GM12878 (cell line): ENCODE measurements around the gene ATP6V0A4. TPM values are rescaled to one million over a fixed set of nuclear protein-coding genes. Genes with fewer than 3 reads are reported as not detected.
A peak's percentile ranks its signal among the peaks of the same experiment; 100 is the strongest.

Experiments used
- ATAC-seq: fragments of 200-7000 bp; cut with Tn5 transposase; 3 replicates; pipeline ENCODE4 v1.9.1; 2020; ENCODE audit warnings: mild to moderate bottlenecking, moderate library complexity
- BruUV-seq: library from RNA; stranded (reverse); fragments of 400-500 nt; replicated peaks from 2 replicates; lab custom pipeline; 2021; lab: Mats Ljungman, UMichigan
- CTCF ChIA-PET: fragments of 300-600 bp; sonication (Branson Sonifier 250); formaldehyde crosslinking; extraction: SDS; loops from one replicate; lab custom pipeline; 2021; ENCODE audit warnings: inconsistent platforms; lab: Yijun Ruan, JAX
- POLR2A ChIA-PET: fragments of 350-600 bp; formaldehyde crosslinking; extraction: SDS; loops from one replicate; lab custom pipeline; 2021; ENCODE audit warnings: inconsistent platforms; lab: Charles Lee
- RAD21 ChIA-PET: fragments of 300-600 bp; sonication (Branson Sonifier 250); formaldehyde crosslinking; loops from one replicate; lab custom pipeline; 2023; ENCODE audit warnings: antibody characterized with exemption; ENCODE audit not compliant: unreplicated experiment; lab: Charles Lee
- SMC1A ChIA-PET: fragments of 300-600 bp; sonication (Branson Sonifier 250); formaldehyde crosslinking; loops from one replicate; lab custom pipeline; 2023; ENCODE audit not compliant: unreplicated experiment, uncharacterized antibody; lab: Charles Lee
- DNase-seq: peaks from one replicate; pipeline ENCODE4 v3.0.0-alpha.2; 2011; ENCODE audit warnings: low read depth, low spot score
- FAIRE-seq: peaks from 3 replicates; lab custom pipeline; 2011; peaks lifted over from hg19 to GRCh38; lab: Jason Lieb, UNC
- H2AFZ ChIP-seq: 2 replicates; pipeline ENCODE4 v1.6.0; 2011; ENCODE audit warnings: low read depth, low read length, control low read depth; ENCODE audit not compliant: control insufficient read depth
- H3K27ac ChIP-seq: 2 replicates; pipeline ENCODE4 v1.5.1; 2011; ENCODE audit warnings: control low read depth; ENCODE audit not compliant: control insufficient read depth, insufficient read depth
- H3K27me3 ChIP-seq, 2 experiments: replicated peaks in 1 of 2; 2 replicates each; pipeline versions ENCODE4 v1.6.0 to v1.6.1; 2011; ENCODE audit warnings: low read length in 1 of 2; ENCODE audit not compliant: control insufficient read depth in 2 of 2, insufficient read depth in 2 of 2
- H3K36me3 ChIP-seq, 2 experiments: 2 replicates each; pipeline ENCODE4 v1.5.1; 2011; ENCODE audit warnings: low read length in 1 of 2; ENCODE audit not compliant: control insufficient read depth in 2 of 2, insufficient read depth in 2 of 2
- H3K4me1 ChIP-seq: 2 replicates; pipeline ENCODE4 v1.6.1; 2011; ENCODE audit warnings: mild to moderate bottlenecking, low read length, moderate library complexity, mixed read lengths; ENCODE audit not compliant: control insufficient read depth, insufficient read depth
- H3K4me2 ChIP-seq: 2 replicates; pipeline ENCODE4 v1.6.0; 2011; ENCODE audit warnings: control low read depth; ENCODE audit not compliant: control insufficient read depth, insufficient read depth
- H3K4me3 ChIP-seq: fragments of 200-600 bp; sonication (generic); 2 replicates; pipeline ENCODE4 v1.5.1; 2016
- H3K79me2 ChIP-seq: 2 replicates; pipeline ENCODE4 v1.6.0; 2011; ENCODE audit warnings: low read length; ENCODE audit not compliant: control insufficient read depth, insufficient read depth
- H3K9ac ChIP-seq: 2 replicates; pipeline ENCODE4 v1.8.0; 2011; ENCODE audit warnings: low read length, control low read depth, mixed read lengths; ENCODE audit not compliant: control insufficient read depth, insufficient read depth
- H3K9me3 ChIP-seq: replicated peaks from 3 replicates; pipeline ENCODE4 v1.5.1; 2011; ENCODE audit warnings: mild to moderate bottlenecking, low read length; ENCODE audit not compliant: control insufficient read depth, insufficient read depth
- H4K20me1 ChIP-seq: 2 replicates; pipeline ENCODE4 v1.6.0; 2011; ENCODE audit not compliant: control insufficient read depth, insufficient read depth
- ATF3 ChIP-seq: IDR thresholded peaks from 2 replicates; pipeline ENCODE4 v1.6.1; 2011; ENCODE audit warnings: low read depth, mild to moderate bottlenecking, low read length, moderate library complexity, borderline replicate concordance; ENCODE audit errors: extremely low read depth
- BHLHE40 ChIP-seq, 2 experiments: fragments of 450-650 bp in 1 of 2; IDR thresholded peaks; 2 replicates each; pipeline ENCODE4 v1.6.1; 2011 to 2017; ENCODE audit warnings: low read depth in 2 of 2, borderline replicate concordance in 1 of 2, improper control_type of control experiment in 1 of 2, low read length in 1 of 2, mild to moderate bottlenecking in 1 of 2
- CEBPZ ChIP-seq: fragments of 150-350 bp; IDR thresholded peaks from 2 replicates; pipeline ENCODE4 v1.6.1; 2016; ENCODE audit warnings: low read depth, low read length
- LARP7 ChIP-seq: fragments of 450-650 bp; IDR thresholded peaks from 2 replicates; pipeline ENCODE4 v1.6.1; 2017; ENCODE audit warnings: mild to moderate bottlenecking
- MXI1 ChIP-seq: fragments of 150-350 bp; IDR thresholded peaks from 2 replicates; pipeline ENCODE4 v1.6.1; 2011; ENCODE audit warnings: low read depth, mild to moderate bottlenecking, inconsistent platforms, low read length, improper control_type of control experiment
- NR2F1 ChIP-seq: fragments of 450-650 bp; conservative IDR thresholded peaks from 2 replicates; pipeline ENCODE4 v1.6.1; 2017; ENCODE audit warnings: mild to moderate bottlenecking
- PAX8 ChIP-seq: fragments of 450-650 bp; IDR thresholded peaks from 2 replicates; pipeline ENCODE4 v1.6.1; 2017; ENCODE audit warnings: mild to moderate bottlenecking, moderate library complexity
- POLR2AphosphoS2 ChIP-seq: IDR thresholded peaks from 2 replicates; pipeline ENCODE4 v1.6.1; 2011; ENCODE audit warnings: low read depth, mild to moderate bottlenecking, low read length, improper control_type of control experiment, moderate library complexity
- SUPT20H ChIP-seq: IDR thresholded peaks from 2 replicates; pipeline ENCODE4 v1.6.1; 2011; ENCODE audit warnings: low read depth, mild to moderate bottlenecking, low read length, moderate library complexity, borderline replicate concordance; ENCODE audit not compliant: control insufficient read depth
- ZBED1 ChIP-seq: IDR thresholded peaks from 2 replicates; pipeline ENCODE4 v1.6.1; 2016; ENCODE audit warnings: borderline replicate concordance
- ZNF687 ChIP-seq: fragments of 450-650 bp; IDR thresholded peaks from 2 replicates; pipeline ENCODE4 v1.6.1; 2017; ENCODE audit warnings: mild to moderate bottlenecking, moderate library complexity
- ZZZ3 ChIP-seq: IDR thresholded peaks from 2 replicates; pipeline ENCODE4 v1.6.1; 2011; ENCODE audit warnings: low read depth; ENCODE audit not compliant: control insufficient read depth, insufficient read length
- WGBS: methylation state at CpG from one replicate; pipeline ENCODE4 v1.1.6; 2016; ENCODE audit warnings: low lambda C conversion rate; ENCODE audit not compliant: insufficient replicate concordance, insufficient coverage; ENCODE audit errors: missing lambda C conversion rate; 5-methylcytosine and 5-hydroxymethylcytosine counted together
- in situ Hi-C: fragments of 300-500 bp; cut with MboI; formaldehyde crosslinking; loops from 9 replicates; pipeline ENCODE4 v1.14.3; 2018; ENCODE audit warnings: mixed read lengths
- intact Hi-C: fragments of 100-400 bp; cut with micrococcal nuclease; formaldehyde crosslinking; loops from one replicate; pipeline ENCODE4 v1.14.2; 2022; ENCODE audit not compliant: unreplicated experiment
- polyA plus RNA-seq, 11 experiments: library from polyadenylated mRNA; depleted of rRNA in 4 of 11; unstranded in 6 of 11; stranded (reverse) in 5 of 11; fragments of >200 nt; fragmentation: Nextera tagmentation in 4 of 11; fragmentation: Illumina TruSeq in 1 of 11; extraction: Ambion mirVana in 4 of 11; extraction: Trizol in 1 of 11; gene quantifications; 1 replicate in 1 of 11; 2 replicates in 10 of 11; pipeline versions ENCODE4 v1.2.1 to v1.2.3, GENCODE V29; 2011 to 2016; ENCODE audit warnings: inconsistent platforms in 2 of 11, missing spikeins in 2 of 11, low read depth in 1 of 11
- total RNA-seq, 4 experiments: library from RNA; depleted of rRNA in 3 of 4; stranded (reverse); fragments of >200 nt in 3 of 4; fragmentation: Illumina TruSeq in 1 of 4; extraction: Trizol in 1 of 4; gene quantifications; 2 replicates each; pipeline versions ENCODE4 v1.2.1 to v1.2.3, GENCODE V29; 2013 to 2021

Gene ATP6V0A4
- total and polyA plus RNA-seq, 10 of the 15 experiments (the other 5 are each of a cell fraction or from before 2014, with no cell fraction given) = not detected

- TF ChIP-seq ATF3 (no peak), NR2F1 (no peak), POLR2AphosphoS2 (no peak), PAX8 (no peak), SUPT20H (no peak), ZZZ3 (no peak), BHLHE40 (IDR thresholded peaks at IDR 0.05; ENCODE audit: borderline replicate concordance in 1 of 2, low read depth in 2 of 2, low read length in 1 of 2) (no peak)
Measured at GRCh38 chr7:138753150-138753518, 44.9 kb downstream of the ATP6V0A4 start (continued).

- intact Hi-C loops (loop anchor here (5.0 kb wide), 1 partner anchor 115 kb away; no protein-coding TSS in a partner anchor), in situ Hi-C loops (no loop called here)
- Histone ChIP-seq H3K79me2 (no peaks in the 10 kb centered on the region), H3K27me3 (no peaks in the 10 kb centered on the region; a peak in 1 of 4 replicates), H3K4me2 (peak overlapping the region; percentile 24; the same call in 1 of the 2 replicates), H3K9ac (no peak overlapping the region), H3K27ac (no peak overlapping the region), H3K4me1 (no peaks in the 10 kb centered on the region), H2AFZ (peak overlapping the region; percentile 24), H3K36me3 (no peaks in the 10 kb centered on the region), H3K4me3 (no peak overlapping the region), H4K20me1 (no peaks in the 10 kb centered on the region), H3K9me3 (no peaks in the 10 kb centered on the region; the same call in 2 of the 3 replicates)
- no peak for FAIRE-seq
- 5% methylated on average over 12 of the region's 12 CpGs for WGBS
- ATAC-seq = peak; percentile 91
- RAD21 ChIA-PET = no interaction called here
- peak; percentile 38 for DNase-seq
- no TSS peak for BruUV-seq
- CTCF ChIA-PET = no interaction called here
- SMC1A ChIA-PET = interaction anchor here (1.0 kb wide), 1 partner anchor 8 kb away, joined by 3 read pairs; no protein-coding TSS in a partner anchor
- POLR2A ChIA-PET = no interaction called here
- no peak for TF ChIP-seq ZZZ3
- no peak for TF ChIP-seq LARP7
- TF ChIP-seq ZBED1 = no peak
- no peak for TF ChIP-seq MXI1
- TF ChIP-seq CEBPZ = no peak
- TF ChIP-seq ZNF687 = 0 out of 2 replicates have a peak, but pooled peaks have one; percentile 15
Measured at GRCh38 chr7:138752518-138753149, 45.4 kb downstream of the ATP6V0A4 start.
